Measurements from ENCODE around the gene ZKSCAN3.

ZKSCAN3 gene

GRCh38 chr6:28373925-28374324 is 24.2 kb downstream of the ZKSCAN3 start:
- peaks cover 11% of the 10 kb centered on the region; the same call in 1 of the 2 replicates for H3K36me3 ChIP-seq (ENCODE audit: low read length)
- no peak overlapping the region for H3K9ac ChIP-seq (ENCODE audit: low read length)
- H3K9me3 ChIP-seq (ENCODE audit: insufficient read depth, low read length): peaks cover 2% of the 10 kb centered on the region; the same call in 1 of the 2 replicates
- TF ChIP-seq EZH2phosphoT487 (conservative IDR thresholded peaks at IDR 0.05; ENCODE audit: low read length): no peak
- TF ChIP-seq, protein P1, sequence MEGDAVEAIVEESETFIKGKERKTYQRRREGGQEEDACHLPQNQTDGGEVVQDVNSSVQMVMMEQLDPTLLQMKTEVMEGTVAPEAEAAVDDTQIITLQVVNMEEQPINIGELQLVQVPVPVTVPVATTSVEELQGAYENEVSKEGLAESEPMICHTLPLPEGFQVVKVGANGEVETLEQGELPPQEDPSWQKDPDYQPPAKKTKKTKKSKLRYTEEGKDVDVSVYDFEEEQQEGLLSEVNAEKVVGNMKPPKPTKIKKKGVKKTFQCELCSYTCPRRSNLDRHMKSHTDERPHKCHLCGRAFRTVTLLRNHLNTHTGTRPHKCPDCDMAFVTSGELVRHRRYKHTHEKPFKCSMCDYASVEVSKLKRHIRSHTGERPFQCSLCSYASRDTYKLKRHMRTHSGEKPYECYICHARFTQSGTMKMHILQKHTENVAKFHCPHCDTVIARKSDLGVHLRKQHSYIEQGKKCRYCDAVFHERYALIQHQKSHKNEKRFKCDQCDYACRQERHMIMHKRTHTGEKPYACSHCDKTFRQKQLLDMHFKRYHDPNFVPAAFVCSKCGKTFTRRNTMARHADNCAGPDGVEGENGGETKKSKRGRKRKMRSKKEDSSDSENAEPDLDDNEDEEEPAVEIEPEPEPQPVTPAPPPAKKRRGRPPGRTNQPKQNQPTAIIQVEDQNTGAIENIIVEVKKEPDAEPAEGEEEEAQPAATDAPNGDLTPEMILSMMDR (IDR thresholded peaks at IDR 0.05; ENCODE audit: insufficient read depth, low read length, poor library complexity, severe bottlenecking): no peak
- H3F3A ChIP-seq (ENCODE audit: insufficient read depth): no peaks in the 10 kb centered on the region
- no peaks in the 10 kb centered on the region for H3K9me2 ChIP-seq (replicated peaks; ENCODE audit: insufficient read depth, low read length)
- no peaks in the 10 kb centered on the region for H3K79me2 ChIP-seq (ENCODE audit: insufficient read depth, low read length)
- no peak overlapping the region for H3K4me2 ChIP-seq (ENCODE audit: low read depth, low read length, poor library complexity, severe bottlenecking)
- no peak overlapping the region for H3K4me3 ChIP-seq (ENCODE audit: insufficient read depth, low read length, poor library complexity, severe bottlenecking)
- H3K27me3 ChIP-seq (ENCODE audit: low read length): no peaks in the 10 kb centered on the region
- no peaks in the 10 kb centered on the region for H4K20me1 ChIP-seq (ENCODE audit: low read depth, low read length)
- H3K27ac ChIP-seq (ENCODE audit: low read depth, low read length): no peak overlapping the region
- H2AFZ ChIP-seq (ENCODE audit: low read depth, low read length, severe bottlenecking): no peak overlapping the region

GRCh38 chr6:28377879-28378278 is 28.1 kb downstream of the ZKSCAN3 start:
- TF ChIP-seq, protein P1 (IDR thresholded peaks at IDR 0.05; ENCODE audit: insufficient read depth, low read length, poor library complexity, severe bottlenecking): no peak
- no peak for TF ChIP-seq EZH2phosphoT487 (conservative IDR thresholded peaks at IDR 0.05; ENCODE audit: low read length)
- H4K20me1 ChIP-seq (ENCODE audit: low read depth, low read length): no peaks in the 10 kb centered on the region
- no peak overlapping the region for H3K4me2 ChIP-seq (ENCODE audit: low read depth, low read length, poor library complexity, severe bottlenecking)
- peaks cover 5% of the 10 kb centered on the region; the same call in 1 of the 2 replicates for H3K9me3 ChIP-seq (ENCODE audit: insufficient read depth, low read length)
- H3F3A ChIP-seq (ENCODE audit: insufficient read depth): no peaks in the 10 kb centered on the region
- no peak overlapping the region for H3K9ac ChIP-seq (ENCODE audit: low read length)
- no peaks in the 10 kb centered on the region for H3K9me2 ChIP-seq (replicated peaks; ENCODE audit: insufficient read depth, low read length)
- H3K4me3 ChIP-seq (ENCODE audit: insufficient read depth, low read length, poor library complexity, severe bottlenecking): no peak overlapping the region
- no peaks in the 10 kb centered on the region for H3K79me2 ChIP-seq (ENCODE audit: insufficient read depth, low read length)
- H3K27me3 ChIP-seq (ENCODE audit: low read length): no peaks in the 10 kb centered on the region
- no peak overlapping the region for H2AFZ ChIP-seq (ENCODE audit: low read depth, low read length, severe bottlenecking)
- H3K36me3 ChIP-seq (ENCODE audit: low read length): peaks cover 13% of the 10 kb centered on the region; the same call in 1 of the 2 replicates
- H3K27ac ChIP-seq (ENCODE audit: low read depth, low read length): no peak overlapping the region

- H3K27ac ChIP-seq (ENCODE audit: low read depth, low read length): no peak overlapping the region
- no peaks in the 10 kb centered on the region for H3K9me2 ChIP-seq (replicated peaks; ENCODE audit: insufficient read depth, low read length)
- H3K9ac ChIP-seq (ENCODE audit: low read length): no peak overlapping the region
- H3K4me3 ChIP-seq (ENCODE audit: insufficient read depth, low read length, poor library complexity, severe bottlenecking): no peak overlapping the region
- no peak overlapping the region for H3K4me2 ChIP-seq (ENCODE audit: low read depth, low read length, poor library complexity, severe bottlenecking)
- H2AFZ ChIP-seq (ENCODE audit: low read depth, low read length, severe bottlenecking): no peak overlapping the region
- TF ChIP-seq, protein P1 (IDR thresholded peaks at IDR 0.05; ENCODE audit: insufficient read depth, low read length, poor library complexity, severe bottlenecking): no peak
- TF ChIP-seq EZH2phosphoT487 (conservative IDR thresholded peaks at IDR 0.05; ENCODE audit: low read length): no peak
- no peaks in the 10 kb centered on the region for H3K79me2 ChIP-seq (ENCODE audit: insufficient read depth, low read length)
- peaks cover 13% of the 10 kb centered on the region; the same call in 1 of the 2 replicates for H3K36me3 ChIP-seq (ENCODE audit: low read length)
- H3F3A ChIP-seq (ENCODE audit: insufficient read depth): 0 out of 2 replicates have a peak, but pooled peaks cover 3% of the 10 kb centered on the region
- H3K27me3 ChIP-seq (ENCODE audit: low read length): no peaks in the 10 kb centered on the region
- peaks cover 5% of the 10 kb centered on the region; the same call in 1 of the 2 replicates for H3K9me3 ChIP-seq (ENCODE audit: insufficient read depth, low read length)
- no peaks in the 10 kb centered on the region for H4K20me1 ChIP-seq (ENCODE audit: low read depth, low read length)
These were observed 28.9 kb downstream of the ZKSCAN3 start for GRCh38 chr6:28378644-28379043.

Measured in SU-DHL-6 (cell line).